ENCODE measurements around the gene PDP2.

GRCh38 chr16:66908116-66908515 is 27.8 kb downstream of the PDP2 start:
- no peak for TF ChIP-seq POLR2A (IDR thresholded peaks at IDR 0.05; ENCODE audit: low read depth, low read length)
- TF ChIP-seq JUND (IDR thresholded peaks at IDR 0.05; ENCODE audit: low read depth, low read length), result no peak
- no peak for TF ChIP-seq USF2 (IDR thresholded peaks at IDR 0.05; ENCODE audit: borderline replicate concordance, low read depth, low read length)
- no peak for TF ChIP-seq ZNF622 (IDR thresholded peaks at IDR 0.05)
- TF ChIP-seq CEBPB (IDR thresholded peaks at IDR 0.05; ENCODE audit: borderline replicate concordance in 1 of 2, low read depth in 2 of 2, low read length in 2 of 2), result no peak
- TF ChIP-seq NRF1 (conservative IDR thresholded peaks at IDR 0.05; ENCODE audit: low read depth, low read length), result no peak
- TF ChIP-seq POLR2AphosphoS5 (IDR thresholded peaks at IDR 0.05; ENCODE audit: low read length), result no peak
- TF ChIP-seq TAF1 (IDR thresholded peaks at IDR 0.05; ENCODE audit: borderline replicate concordance, low read depth, low read length), result no peak
- TF ChIP-seq NFYB (IDR thresholded peaks at IDR 0.05; ENCODE audit: insufficient read depth, low read depth, low read length), result no peak
- no peak for TF ChIP-seq EZH2 (IDR thresholded peaks at IDR 0.05; ENCODE audit: borderline replicate concordance, control insufficient read depth, low read depth, low read length)
- no peak for TF ChIP-seq GABPA (IDR thresholded peaks at IDR 0.05; ENCODE audit: low read depth)
- TF ChIP-seq, protein P1, sequence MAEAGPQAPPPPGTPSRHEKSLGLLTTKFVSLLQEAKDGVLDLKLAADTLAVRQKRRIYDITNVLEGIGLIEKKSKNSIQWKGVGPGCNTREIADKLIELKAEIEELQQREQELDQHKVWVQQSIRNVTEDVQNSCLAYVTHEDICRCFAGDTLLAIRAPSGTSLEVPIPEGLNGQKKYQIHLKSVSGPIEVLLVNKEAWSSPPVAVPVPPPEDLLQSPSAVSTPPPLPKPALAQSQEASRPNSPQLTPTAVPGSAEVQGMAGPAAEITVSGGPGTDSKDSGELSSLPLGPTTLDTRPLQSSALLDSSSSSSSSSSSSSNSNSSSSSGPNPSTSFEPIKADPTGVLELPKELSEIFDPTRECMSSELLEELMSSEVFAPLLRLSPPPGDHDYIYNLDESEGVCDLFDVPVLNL (IDR thresholded peaks at IDR 0.05; ENCODE audit: low read depth, low read length), result no peak

Measured in GM12878 (cell line).